Loucy (cell line): ENCODE data around the gene RAF1.

Experiments used
- H2AFZ ChIP-seq: fragments of 200-600 bp; sonication (generic); 2 replicates; pipeline ENCODE4 v1.6.0; 2016; ENCODE audit warnings: antibody characterized with exemption, mild to moderate bottlenecking, low read length, moderate library complexity
- H3F3A ChIP-seq: fragments of 200-600 bp; 2 replicates; pipeline ENCODE4 v1.6.0; 2016; ENCODE audit warnings: antibody characterized with exemption, low read depth, mild to moderate bottlenecking
- H3K27me3 ChIP-seq: fragments of 200-600 bp; sonication (generic); 2 replicates; pipeline ENCODE4 v1.6.1; 2014; ENCODE audit warnings: low read length, mild to moderate bottlenecking; ENCODE audit not compliant: insufficient read depth, poor library complexity, severe bottlenecking
- H3K36me3 ChIP-seq: fragments of 200-600 bp; sonication (generic); 2 replicates; pipeline ENCODE4 v1.6.1; 2016; ENCODE audit warnings: low read length; ENCODE audit not compliant: insufficient read depth
- H3K4me1 ChIP-seq: fragments of 200-600 bp; sonication (generic); 2 replicates; pipeline ENCODE4 v1.5.1; 2014; ENCODE audit warnings: low read length, mild to moderate bottlenecking; ENCODE audit not compliant: insufficient read depth, poor library complexity, severe bottlenecking
- H3K4me2 ChIP-seq: fragments of 200-600 bp; sonication (generic); 2 replicates; pipeline ENCODE4 v1.6.0; 2014; ENCODE audit warnings: antibody characterized with exemption, low read length, low read depth, mild to moderate bottlenecking; ENCODE audit not compliant: poor library complexity, severe bottlenecking
- H3K4me3 ChIP-seq: fragments of 200-600 bp; sonication (generic); 2 replicates; pipeline ENCODE4 v1.5.1; 2014; ENCODE audit warnings: low read length, mild to moderate bottlenecking, mixed read lengths; ENCODE audit not compliant: poor library complexity, severe bottlenecking
- H3K79me2 ChIP-seq: fragments of 200-600 bp; sonication (generic); 2 replicates; pipeline ENCODE4 v1.6.1; 2014; ENCODE audit warnings: low read length; ENCODE audit not compliant: insufficient read depth
- H3K9ac ChIP-seq: fragments of 200-600 bp; sonication (generic); 2 replicates; pipeline ENCODE4 v1.6.0; 2014; ENCODE audit warnings: mild to moderate bottlenecking, low read depth, low read length, moderate library complexity; ENCODE audit not compliant: poor library complexity, severe bottlenecking
- H3K9me2 ChIP-seq: fragments of 200-600 bp; sonication (generic); replicated peaks from 2 replicates; pipeline ENCODE4 v1.6.1; 2016; ENCODE audit warnings: low read depth, low read length, mixed read lengths
- H3K9me3 ChIP-seq: fragments of 200-600 bp; sonication (generic); 2 replicates; pipeline ENCODE4 v1.6.1; 2014; ENCODE audit warnings: mild to moderate bottlenecking, antibody characterized with exemption, low read length, low read depth; ENCODE audit not compliant: insufficient read depth
- H4K20me1 ChIP-seq: fragments of 200-600 bp; sonication (generic); 2 replicates; pipeline ENCODE4 v1.6.0; 2014; ENCODE audit warnings: antibody characterized with exemption, low read length, mild to moderate bottlenecking; ENCODE audit not compliant: insufficient read depth, poor library complexity, severe bottlenecking
- CTCF ChIP-seq: fragments of 200-600 bp; sonication (generic); conservative IDR thresholded peaks from 2 replicates; pipeline ENCODE4 v1.5.1; 2014; ENCODE audit warnings: mild to moderate bottlenecking, antibody characterized with exemption, low read length
- EZH2phosphoT487 ChIP-seq: fragments of 200-600 bp; IDR thresholded peaks from 2 replicates; pipeline ENCODE4 v1.6.1; 2018; ENCODE audit warnings: antibody characterized with exemption, mild to moderate bottlenecking, moderate library complexity, borderline replicate concordance

RAF1 gene

GRCh38 chr3:12700800-12701199, 36.9 kb upstream of the RAF1 start:
- no peak overlapping the region for H3K4me3 ChIP-seq
- no peaks in the 10 kb centered on the region for H3K9me3 ChIP-seq
- H3K9ac ChIP-seq: no peak overlapping the region
- no peak overlapping the region for H2AFZ ChIP-seq
- no peaks in the 10 kb centered on the region for H3K27me3 ChIP-seq
- H3K36me3 ChIP-seq: no peaks in the 10 kb centered on the region
- H4K20me1 ChIP-seq: no peaks in the 10 kb centered on the region
- TF ChIP-seq EZH2phosphoT487: no peak
- no peak for TF ChIP-seq CTCF
- H3K4me1 ChIP-seq: no peaks in the 10 kb centered on the region
- H3K79me2 ChIP-seq: no peaks in the 10 kb centered on the region
- no peaks in the 10 kb centered on the region for H3K9me2 ChIP-seq
- H3K4me2 ChIP-seq: no peak overlapping the region
- no peaks in the 10 kb centered on the region for H3F3A ChIP-seq

GRCh38 chr3:12695916-12696315, 32.0 kb upstream of the RAF1 start:
- Histone ChIP-seq H3K27me3 (no peaks in the 10 kb centered on the region), H3K9ac (no peak overlapping the region), H3K79me2 (no peaks in the 10 kb centered on the region), H4K20me1 (no peaks in the 10 kb centered on the region), H3K4me1 (no peaks in the 10 kb centered on the region), H3K9me2 (no peaks in the 10 kb centered on the region), H3F3A (no peaks in the 10 kb centered on the region), H3K36me3 (no peaks in the 10 kb centered on the region), H3K4me3 (no peak overlapping the region), H3K4me2 (no peak overlapping the region), H3K9me3 (no peaks in the 10 kb centered on the region), H2AFZ (no peak overlapping the region)
- TF ChIP-seq EZH2phosphoT487 (no peak), CTCF (no peak)

GRCh38 chr3:12695112-12695511, 31.2 kb upstream of the RAF1 start:
- Histone ChIP-seq H2AFZ (no peak overlapping the region), H4K20me1 (no peaks in the 10 kb centered on the region), H3K4me3 (no peak overlapping the region), H3K9me2 (no peaks in the 10 kb centered on the region), H3K9me3 (no peaks in the 10 kb centered on the region), H3K9ac (no peak overlapping the region), H3K4me2 (no peak overlapping the region), H3K79me2 (no peaks in the 10 kb centered on the region), H3K36me3 (no peaks in the 10 kb centered on the region), H3K4me1 (no peaks in the 10 kb centered on the region), H3K27me3 (no peaks in the 10 kb centered on the region), H3F3A (no peaks in the 10 kb centered on the region)
- TF ChIP-seq EZH2phosphoT487: no peak
- no peak for TF ChIP-seq CTCF
